NT2/D1 (cell line): ENCODE results near the gene ZNF580.

Experiments used
- DNase-seq: peaks from one replicate; pipeline ENCODE4 v3.0.0-alpha.2; 2011; ENCODE audit warnings: low read depth, low spot score
- H3K27me3 ChIP-seq: 2 replicates; pipeline ENCODE4 v1.6.0; 2011; ENCODE audit warnings: mild to moderate bottlenecking; ENCODE audit not compliant: insufficient read length, insufficient read depth
- H3K36me3 ChIP-seq: 2 replicates; pipeline ENCODE4 v1.6.1; 2011; ENCODE audit warnings: mild to moderate bottlenecking, low read length, mixed read lengths; ENCODE audit not compliant: insufficient read depth, insufficient read length
- H3K4me1 ChIP-seq: 2 replicates; pipeline ENCODE4 v1.5.1; 2011; ENCODE audit not compliant: insufficient read depth, insufficient read length
- H3K4me3 ChIP-seq: 2 replicates; pipeline ENCODE4 v1.5.1; 2011; ENCODE audit warnings: low read depth; ENCODE audit not compliant: insufficient read length
- H3K9ac ChIP-seq: 2 replicates; pipeline ENCODE4 v1.6.0; 2011; ENCODE audit warnings: low read depth; ENCODE audit not compliant: insufficient read length
- H3K9me3 ChIP-seq: 2 replicates; pipeline ENCODE4 v1.5.1; 2011; ENCODE audit warnings: mild to moderate bottlenecking, low read length; ENCODE audit not compliant: insufficient read depth
- SUZ12 ChIP-seq: IDR thresholded peaks from 2 replicates; pipeline ENCODE4 v1.6.1; 2011; ENCODE audit not compliant: insufficient read length, insufficient read depth; ENCODE audit errors: extremely low read depth
- YY1 ChIP-seq: IDR thresholded peaks from 2 replicates; pipeline ENCODE4 v1.6.1; 2011; ENCODE audit not compliant: insufficient read length, insufficient read depth
- ZNF274 ChIP-seq: IDR thresholded peaks from 2 replicates; pipeline ENCODE4 v1.6.1; 2011; ENCODE audit warnings: mild to moderate bottlenecking, low read depth, low read length

Gene ZNF580

DNA sequence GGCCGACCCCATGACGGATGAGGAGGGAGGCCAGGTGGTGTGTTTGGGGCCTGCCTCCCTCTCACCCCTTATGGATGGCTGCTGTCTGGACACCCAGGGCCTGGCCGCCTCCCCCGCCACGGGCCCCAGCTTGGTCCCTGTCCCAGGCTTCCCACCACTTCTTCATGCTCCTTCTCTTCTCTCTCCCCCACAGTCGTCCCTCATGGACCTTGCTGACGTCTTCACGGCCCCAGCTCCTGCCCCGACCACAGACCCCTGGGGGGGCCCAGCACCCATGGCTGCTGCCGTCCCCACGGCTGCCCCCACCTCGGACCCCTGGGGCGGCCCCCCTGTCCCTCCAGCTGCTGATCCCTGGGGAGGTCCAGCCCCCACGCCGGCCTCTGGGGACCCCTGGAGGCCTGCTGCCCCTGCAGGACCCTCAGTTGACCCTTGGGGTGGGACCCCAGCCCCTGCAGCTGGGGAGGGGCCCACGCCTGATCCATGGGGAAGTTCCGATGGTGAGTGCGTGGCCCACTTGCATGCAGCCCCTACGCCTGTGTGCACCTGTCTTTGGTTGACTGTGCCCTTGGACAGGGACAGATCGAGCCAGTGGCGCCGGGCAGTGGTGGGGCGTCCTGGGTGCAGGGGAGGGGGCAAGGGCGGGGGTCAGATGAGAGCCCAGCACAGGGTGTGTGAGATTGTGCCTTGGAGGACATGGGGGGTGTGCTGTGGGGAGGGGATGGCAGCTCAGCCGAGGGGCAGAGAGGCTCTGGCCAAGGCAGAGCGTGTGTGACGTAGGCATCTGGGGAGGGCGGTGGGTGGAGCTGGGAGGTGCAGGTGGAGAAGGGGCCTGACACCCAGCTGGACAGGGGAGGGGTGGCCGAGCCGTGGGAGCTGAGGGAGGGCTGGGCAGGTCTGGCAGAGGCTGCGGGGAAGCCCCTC is 51.0 kb downstream of the ZNF580 start:
- Histone ChIP-seq H3K9ac (no peak overlapping the region), H3K4me1 (peaks cover 3% of the 10 kb centered on the region), H3K36me3 (peaks cover 77% of the 10 kb centered on the region), H3K9me3 (no peaks in the 10 kb centered on the region), H3K27me3 (no peaks in the 10 kb centered on the region), H3K4me3 (no peak overlapping the region)
- DNase-seq, result no peak
- TF ChIP-seq SUZ12, result no peak
- no peak for TF ChIP-seq YY1
- no peak for TF ChIP-seq ZNF274

DNA sequence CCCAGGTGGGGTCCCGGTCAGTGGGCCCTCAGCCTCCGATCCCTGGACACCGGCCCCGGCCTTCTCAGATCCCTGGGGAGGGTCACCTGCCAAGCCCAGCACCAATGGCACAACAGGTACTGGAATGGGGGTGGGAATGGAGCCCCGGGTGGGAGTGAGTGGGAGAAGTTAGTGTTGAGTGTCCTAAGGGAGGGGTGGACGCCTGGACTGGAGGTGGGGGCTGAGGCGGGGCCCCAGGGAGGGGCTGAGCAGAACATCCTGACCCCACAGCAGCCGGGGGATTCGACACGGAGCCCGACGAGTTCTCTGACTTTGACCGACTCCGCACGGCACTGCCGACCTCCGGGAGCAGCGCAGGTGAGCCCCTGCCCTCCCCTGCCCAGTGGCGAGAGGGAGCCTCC is 51.9 kb downstream of the ZNF580 start:
- peaks cover 3% of the 10 kb centered on the region for H3K4me1 ChIP-seq
- no peak overlapping the region for H3K9ac ChIP-seq
- no peaks in the 10 kb centered on the region for H3K27me3 ChIP-seq
- TF ChIP-seq ZNF274 (no peak), SUZ12 (no peak), YY1 (no peak)
- H3K36me3 ChIP-seq, result peaks cover 79% of the 10 kb centered on the region
- no peak overlapping the region for H3K4me3 ChIP-seq
- no peaks in the 10 kb centered on the region for H3K9me3 ChIP-seq
- DNase-seq, result no peak
